Panc1 (cell line): ENCODE data around the gene ABAT. TPM values are rescaled to one million over a fixed set of nuclear protein-coding genes. Genes with fewer than 3 reads are reported as not detected.

ENCODE experiments used
- ATAC-seq: fragments of 200-7000 bp; cut with Tn5 transposase; 2 replicates; pipeline ENCODE4 v1.9.1; 2020; ENCODE audit warnings: mild to moderate bottlenecking, moderate library complexity
- BruUV-seq: library from RNA; stranded (reverse); fragments of 400-500 nt; replicated peaks from 2 replicates; lab custom pipeline; 2021; lab: Mats Ljungman, UMichigan
- CTCF ChIA-PET: fragments of 300-600 bp; sonication (Branson Sonifier 250); formaldehyde crosslinking; loops from one replicate; lab custom pipeline; 2022; ENCODE audit warnings: antibody characterized with exemption; lab: Charles Lee
- POLR2A ChIA-PET: fragments of 300-600 bp; sonication (Branson Sonifier 250); formaldehyde crosslinking; loops from one replicate; lab custom pipeline; 2022; ENCODE audit warnings: antibody characterized with exemption; lab: Charles Lee
- DNase-seq: peaks from one replicate; pipeline ENCODE4 v3.0.0-alpha.2; 2010; ENCODE audit warnings: low read depth, low spot score
- H3K27ac ChIP-seq: 2 replicates; pipeline ENCODE4 v1.5.1; 2011; ENCODE audit warnings: mild to moderate bottlenecking, low read length, inconsistent platforms
- H3K27me3 ChIP-seq: fragments of 200-500 bp; sonication (Bioruptor generic); 2 replicates; pipeline ENCODE4 v1.6.0; 2014; ENCODE audit warnings: low read length, inconsistent platforms; ENCODE audit not compliant: control insufficient read depth, insufficient read depth
- H3K36me3 ChIP-seq: fragments of 200-500 bp; sonication (Bioruptor generic); 2 replicates; pipeline ENCODE4 v1.5.1; 2014; ENCODE audit warnings: inconsistent platforms, mild to moderate bottlenecking, low read length, moderate library complexity; ENCODE audit not compliant: control insufficient read depth, insufficient read depth
- H3K4me1 ChIP-seq: 2 replicates; pipeline ENCODE4 v1.5.1; 2011; ENCODE audit warnings: inconsistent platforms, mild to moderate bottlenecking, low read length, moderate library complexity; ENCODE audit not compliant: control insufficient read depth, insufficient read depth
- H3K4me3 ChIP-seq, 2 experiments: 2 replicates each; pipeline ENCODE4 v1.5.1; 2011 to 2012; ENCODE audit warnings: low read depth in 2 of 2, low read length in 2 of 2, mild to moderate bottlenecking in 2 of 2, inconsistent platforms in 1 of 2, moderate library complexity in 1 of 2
- H3K9me3 ChIP-seq: fragments of 200-500 bp; sonication (Bioruptor generic); 2 replicates; pipeline ENCODE4 v1.5.1; 2014; ENCODE audit warnings: low read depth, mild to moderate bottlenecking, inconsistent platforms, low read length, moderate library complexity; ENCODE audit not compliant: control insufficient read depth, insufficient read depth
- POLR2AphosphoS5 ChIP-seq: IDR thresholded peaks from 2 replicates; pipeline ENCODE4 v1.6.1; 2012; ENCODE audit warnings: mild to moderate bottlenecking, low read depth, low read length, moderate library complexity
- SIN3A ChIP-seq: IDR thresholded peaks from 2 replicates; pipeline ENCODE4 v1.6.1; 2012; ENCODE audit warnings: low read depth, mild to moderate bottlenecking, low read length, moderate library complexity, borderline replicate concordance; ENCODE audit not compliant: insufficient read depth
- TCF7L2 ChIP-seq: IDR thresholded peaks from 2 replicates; pipeline ENCODE4 v1.6.1; 2011; ENCODE audit warnings: mild to moderate bottlenecking, low read depth, low read length, inconsistent platforms
- in situ Hi-C: cut with HindIII; loops from 2 replicates; pipeline ENCODE4 v1.10.0; 2016; ENCODE audit warnings: low sequenced_read_pairs, low pct_unique_long_range_greater_than_20kb
- intact Hi-C: fragments of 100-400 bp; cut with micrococcal nuclease; formaldehyde crosslinking; loops from one replicate; pipeline ENCODE4 v1.10.0; 2022; ENCODE audit not compliant: unreplicated experiment
- total RNA-seq: library from RNA; stranded (reverse); gene quantifications from one replicate; pipeline ENCODE4 v1.2.1, GENCODE V29; 2021; ENCODE audit not compliant: unreplicated experiment
- TF ChIP-seq, protein P1 (sequence below): fragments of 450-650 bp; IDR thresholded peaks from 2 replicates; pipeline ENCODE4 v1.5.1; 2017; ENCODE audit warnings: mild to moderate bottlenecking
- TF ChIP-seq, protein P2 (sequence below), 2 experiments: IDR thresholded peaks; 2 replicates each; pipeline ENCODE4 v1.6.1; 2011 to 2012; ENCODE audit warnings: low read depth in 2 of 2, control low read depth in 1 of 2, low read length in 1 of 2, mild to moderate bottlenecking in 1 of 2, moderate library complexity in 1 of 2; ENCODE audit not compliant: insufficient read depth in 1 of 2

Gene ABAT
- total RNA-seq, 1 experiment from 2014 or later = 0.77 TPM

DNA sequence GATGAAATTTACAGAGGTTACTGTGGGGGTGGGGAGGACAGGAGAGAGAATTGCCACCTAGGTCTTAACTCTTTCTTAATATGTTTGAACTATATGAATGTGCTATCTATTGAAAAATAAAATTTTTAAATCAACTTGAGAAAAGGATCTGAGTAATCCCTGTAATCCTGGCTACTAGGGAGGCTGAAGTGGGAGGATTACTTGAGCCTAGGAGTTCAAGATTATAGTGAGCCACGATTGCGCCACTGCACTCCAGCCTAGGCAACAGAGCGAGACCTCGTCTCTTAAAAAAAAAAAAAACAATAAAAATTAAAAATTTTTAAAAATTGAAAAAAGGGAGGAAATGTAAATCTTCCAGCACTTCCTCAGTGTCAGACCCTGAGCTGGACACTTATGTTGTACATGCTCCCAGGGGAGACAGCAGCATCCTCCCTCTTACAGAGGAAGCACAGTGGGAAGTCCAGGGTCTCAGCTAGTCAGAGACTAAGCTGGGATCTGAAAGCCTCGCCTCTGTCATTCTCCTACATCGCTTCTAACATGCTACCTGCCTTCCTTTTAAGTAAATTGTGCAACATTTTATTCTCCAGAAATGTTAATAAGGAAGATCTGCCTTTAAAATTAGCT lies 145.1 kb downstream of the ABAT start:
- TF ChIP-seq, protein P1, sequence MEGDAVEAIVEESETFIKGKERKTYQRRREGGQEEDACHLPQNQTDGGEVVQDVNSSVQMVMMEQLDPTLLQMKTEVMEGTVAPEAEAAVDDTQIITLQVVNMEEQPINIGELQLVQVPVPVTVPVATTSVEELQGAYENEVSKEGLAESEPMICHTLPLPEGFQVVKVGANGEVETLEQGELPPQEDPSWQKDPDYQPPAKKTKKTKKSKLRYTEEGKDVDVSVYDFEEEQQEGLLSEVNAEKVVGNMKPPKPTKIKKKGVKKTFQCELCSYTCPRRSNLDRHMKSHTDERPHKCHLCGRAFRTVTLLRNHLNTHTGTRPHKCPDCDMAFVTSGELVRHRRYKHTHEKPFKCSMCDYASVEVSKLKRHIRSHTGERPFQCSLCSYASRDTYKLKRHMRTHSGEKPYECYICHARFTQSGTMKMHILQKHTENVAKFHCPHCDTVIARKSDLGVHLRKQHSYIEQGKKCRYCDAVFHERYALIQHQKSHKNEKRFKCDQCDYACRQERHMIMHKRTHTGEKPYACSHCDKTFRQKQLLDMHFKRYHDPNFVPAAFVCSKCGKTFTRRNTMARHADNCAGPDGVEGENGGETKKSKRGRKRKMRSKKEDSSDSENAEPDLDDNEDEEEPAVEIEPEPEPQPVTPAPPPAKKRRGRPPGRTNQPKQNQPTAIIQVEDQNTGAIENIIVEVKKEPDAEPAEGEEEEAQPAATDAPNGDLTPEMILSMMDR = no peak
- TF ChIP-seq POLR2AphosphoS5 = no peak
- POLR2A ChIA-PET = interaction anchor here (0.6 kb wide), 1 partner anchor 149 kb away, joined by 5 read pairs; no protein-coding TSS in a partner anchor
- in situ Hi-C loops = no loop called here

DNA sequence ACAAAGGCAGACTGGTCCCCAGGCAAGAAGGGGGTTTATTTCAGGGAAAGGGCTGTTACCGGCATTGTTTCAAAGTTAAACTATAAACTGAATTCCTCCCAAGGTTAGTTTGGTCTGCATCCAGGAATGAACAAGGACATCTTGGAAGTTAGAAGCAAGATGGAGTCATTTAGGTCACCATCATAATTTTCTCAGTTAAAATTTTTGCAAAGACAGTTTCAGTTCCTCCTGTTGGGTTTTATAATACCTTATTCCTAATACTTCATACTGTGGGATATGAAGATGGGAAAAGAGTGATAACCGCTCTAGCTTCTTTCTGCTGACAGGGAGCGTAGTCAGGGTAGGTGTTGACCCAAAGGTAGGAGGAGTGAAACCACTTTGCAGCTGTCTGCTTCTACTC lies 148.0 kb downstream of the ABAT start:
- H3K4me1 ChIP-seq = no peaks in the 10 kb centered on the region
- ATAC-seq (peak; percentile 29; the same call in 1 of the 2 replicates), DNase-seq (no peak)
- in situ Hi-C loops (no loop called here), intact Hi-C loops (no loop called here)
- H3K36me3 ChIP-seq = peaks cover 22% of the 10 kb centered on the region; the same call in 1 of the 2 replicates
- H3K4me3 ChIP-seq = no peak overlapping the region
- H3K9me3 ChIP-seq = no peaks in the 10 kb centered on the region
- TF ChIP-seq, protein P2, sequence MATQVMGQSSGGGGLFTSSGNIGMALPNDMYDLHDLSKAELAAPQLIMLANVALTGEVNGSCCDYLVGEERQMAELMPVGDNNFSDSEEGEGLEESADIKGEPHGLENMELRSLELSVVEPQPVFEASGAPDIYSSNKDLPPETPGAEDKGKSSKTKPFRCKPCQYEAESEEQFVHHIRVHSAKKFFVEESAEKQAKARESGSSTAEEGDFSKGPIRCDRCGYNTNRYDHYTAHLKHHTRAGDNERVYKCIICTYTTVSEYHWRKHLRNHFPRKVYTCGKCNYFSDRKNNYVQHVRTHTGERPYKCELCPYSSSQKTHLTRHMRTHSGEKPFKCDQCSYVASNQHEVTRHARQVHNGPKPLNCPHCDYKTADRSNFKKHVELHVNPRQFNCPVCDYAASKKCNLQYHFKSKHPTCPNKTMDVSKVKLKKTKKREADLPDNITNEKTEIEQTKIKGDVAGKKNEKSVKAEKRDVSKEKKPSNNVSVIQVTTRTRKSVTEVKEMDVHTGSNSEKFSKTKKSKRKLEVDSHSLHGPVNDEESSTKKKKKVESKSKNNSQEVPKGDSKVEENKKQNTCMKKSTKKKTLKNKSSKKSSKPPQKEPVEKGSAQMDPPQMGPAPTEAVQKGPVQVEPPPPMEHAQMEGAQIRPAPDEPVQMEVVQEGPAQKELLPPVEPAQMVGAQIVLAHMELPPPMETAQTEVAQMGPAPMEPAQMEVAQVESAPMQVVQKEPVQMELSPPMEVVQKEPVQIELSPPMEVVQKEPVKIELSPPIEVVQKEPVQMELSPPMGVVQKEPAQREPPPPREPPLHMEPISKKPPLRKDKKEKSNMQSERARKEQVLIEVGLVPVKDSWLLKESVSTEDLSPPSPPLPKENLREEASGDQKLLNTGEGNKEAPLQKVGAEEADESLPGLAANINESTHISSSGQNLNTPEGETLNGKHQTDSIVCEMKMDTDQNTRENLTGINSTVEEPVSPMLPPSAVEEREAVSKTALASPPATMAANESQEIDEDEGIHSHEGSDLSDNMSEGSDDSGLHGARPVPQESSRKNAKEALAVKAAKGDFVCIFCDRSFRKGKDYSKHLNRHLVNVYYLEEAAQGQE (IDR thresholded peaks at IDR 0.05; ENCODE audit: insufficient read depth in 1 of 2, low read depth in 2 of 2, low read length in 1 of 2) = no peak
- TF ChIP-seq SIN3A (no peak), POLR2AphosphoS5 (no peak), TCF7L2 (no peak)
- TF ChIP-seq, protein P1 = no peak
- BruUV-seq = no TSS peak
- H3K27me3 ChIP-seq = no peaks in the 10 kb centered on the region
- H3K27ac ChIP-seq = no peak overlapping the region
- ChIA-PET CTCF (no interaction called here), POLR2A (no interaction called here)

More for the DNA sequence above, 145.1 kb downstream of the ABAT start:
- Histone ChIP-seq H3K27ac (no peak overlapping the region), H3K36me3 (peaks cover 15% of the 10 kb centered on the region; the same call in 1 of the 2 replicates), H3K4me1 (no peaks in the 10 kb centered on the region), H3K4me3 (no peak overlapping the region), H3K27me3 (no peaks in the 10 kb centered on the region), H3K9me3 (no peaks in the 10 kb centered on the region)
- DNase-seq = no peak
- no TSS peak for BruUV-seq
- ATAC-seq = no peak
- intact Hi-C loops = no loop called here
- CTCF ChIA-PET = no interaction called here
